Keratinocyte (primary cell): ENCODE measurements around the gene CADM2. TPM values are rescaled to one million over a fixed set of nuclear protein-coding genes. Genes with fewer than 3 reads are reported as not detected.

Source experiments
- DNase-seq: peaks from one replicate; pipeline ENCODE4 v3.0.0-alpha.2; 2011; ENCODE audit warnings: low read depth, missing footprints, low spot score
- FAIRE-seq: peaks from 2 replicates; lab custom pipeline; 2011; peaks lifted over from hg19 to GRCh38; lab: Jason Lieb, UNC
- H2AFZ ChIP-seq: 2 replicates; pipeline ENCODE4 v1.6.0; 2012; ENCODE audit warnings: low read length, control low read depth, inconsistent platforms; ENCODE audit not compliant: control insufficient read depth
- H3K27ac ChIP-seq: 2 replicates; pipeline ENCODE4 v1.5.1; 2011; ENCODE audit warnings: low read length; ENCODE audit not compliant: control insufficient read depth, insufficient read depth
- H3K27me3 ChIP-seq: 3 replicates; pipeline ENCODE4 v1.6.0; 2011; ENCODE audit warnings: low read length; ENCODE audit not compliant: control insufficient read depth, insufficient read depth; ENCODE audit errors: extremely low read depth
- H3K36me3 ChIP-seq, 2 experiments: 2 replicates in 1 of 2; 3 replicates in 1 of 2; pipeline ENCODE4 v1.5.1; 2011; ENCODE audit warnings: low read length in 2 of 2, mild to moderate bottlenecking in 1 of 2; ENCODE audit not compliant: control insufficient read depth in 2 of 2, insufficient read depth in 2 of 2; ENCODE audit errors: extremely low read depth in 1 of 2
- H3K4me1 ChIP-seq: 3 replicates; pipeline ENCODE4 v1.5.1; 2011; ENCODE audit warnings: low read length; ENCODE audit not compliant: control insufficient read depth, insufficient read depth; ENCODE audit errors: extremely low read depth
- H3K4me2 ChIP-seq: 3 replicates; pipeline ENCODE4 v1.6.0; 2011; ENCODE audit warnings: low read depth, low read length; ENCODE audit not compliant: control insufficient read depth, insufficient read depth; ENCODE audit errors: extremely low read depth
- H3K4me3 ChIP-seq, 3 experiments: fragments of 200-600 bp in 1 of 3; sonication (generic) in 1 of 3; 2 replicates in 2 of 3; 3 replicates in 1 of 3; pipeline ENCODE4 v1.5.1; 2011 to 2016; ENCODE audit warnings: low read length in 3 of 3, mild to moderate bottlenecking in 3 of 3, control low read depth in 2 of 3, inconsistent platforms in 1 of 3, low read depth in 1 of 3, mixed read lengths in 1 of 3, mixed run types in 1 of 3, moderate library complexity in 1 of 3; ENCODE audit not compliant: control insufficient read depth in 2 of 3, insufficient read depth in 2 of 3; ENCODE audit errors: extremely low read depth in 1 of 3
- H3K79me2 ChIP-seq: 2 replicates; pipeline ENCODE4 v1.6.0; 2012; ENCODE audit warnings: low read length; ENCODE audit not compliant: control insufficient read depth, insufficient read depth
- H3K9ac ChIP-seq: 3 replicates; pipeline ENCODE4 v1.6.0; 2011; ENCODE audit warnings: low read length; ENCODE audit not compliant: control insufficient read depth, insufficient read depth; ENCODE audit errors: extremely low read depth
- H3K9me1 ChIP-seq: 3 replicates; pipeline ENCODE4 v1.6.0; 2011; ENCODE audit warnings: low read length; ENCODE audit not compliant: control insufficient read depth, insufficient read depth; ENCODE audit errors: extremely low read depth
- H3K9me3 ChIP-seq: 2 replicates; pipeline ENCODE4 v1.5.1; 2012; ENCODE audit warnings: low read depth, low read length; ENCODE audit not compliant: control insufficient read depth
- H4K20me1 ChIP-seq: 3 replicates; pipeline ENCODE4 v1.6.0; 2011; ENCODE audit warnings: low read length; ENCODE audit not compliant: control insufficient read depth, insufficient read depth; ENCODE audit errors: extremely low read depth
- EZH2 ChIP-seq: IDR thresholded peaks from one replicate; pipeline ENCODE4 v1.6.1; 2012; ENCODE audit warnings: inconsistent platforms, mild to moderate bottlenecking, low read length, moderate library complexity
- dilution Hi-C: fragments of 300-500 bp; cut with MboI; formaldehyde crosslinking; loops from one replicate; pipeline ENCODE4 v1.7.0; 2020; ENCODE audit warnings: low sequenced_read_pairs; ENCODE audit not compliant: extremely low pct_ligation_motif_present
- polyA plus RNA-seq, 5 experiments: library from polyadenylated mRNA; depleted of rRNA in 3 of 5; stranded (reverse) in 3 of 5; stranded (forward) in 1 of 5; unstranded in 1 of 5; fragments of >200 nt; gene quantifications; 1 replicate in 1 of 5; 2 replicates in 3 of 5; 3 replicates in 1 of 5; pipeline versions ENCODE4 v1.2.1 to v1.2.3, GENCODE V29; 2011 to 2012; ENCODE audit warnings: missing spikeins in 2 of 5, low read depth in 1 of 5, low replicate concordance in 1 of 5
- TF ChIP-seq, protein P1 (sequence below), 3 experiments: IDR thresholded peaks in 1 of 3; conservative IDR thresholded peaks in 1 of 3; optimal IDR thresholded peaks in 1 of 3; 2 replicates in 2 of 3; 3 replicates in 1 of 3; pipeline versions ENCODE3 to v1.5.1; 2011; ENCODE audit warnings: low read length in 3 of 3, mild to moderate bottlenecking in 3 of 3, moderate library complexity in 2 of 3, control low read depth in 1 of 3, inconsistent platforms in 1 of 3; ENCODE audit not compliant: insufficient read depth in 2 of 3; ENCODE audit errors: extremely low read depth in 1 of 3

The CADM2 gene
- polyA plus RNA-seq, 1 donor (not counting 4 experiments of a cell fraction or from before 2014, with no cell fraction given) = not detected

DNA sequence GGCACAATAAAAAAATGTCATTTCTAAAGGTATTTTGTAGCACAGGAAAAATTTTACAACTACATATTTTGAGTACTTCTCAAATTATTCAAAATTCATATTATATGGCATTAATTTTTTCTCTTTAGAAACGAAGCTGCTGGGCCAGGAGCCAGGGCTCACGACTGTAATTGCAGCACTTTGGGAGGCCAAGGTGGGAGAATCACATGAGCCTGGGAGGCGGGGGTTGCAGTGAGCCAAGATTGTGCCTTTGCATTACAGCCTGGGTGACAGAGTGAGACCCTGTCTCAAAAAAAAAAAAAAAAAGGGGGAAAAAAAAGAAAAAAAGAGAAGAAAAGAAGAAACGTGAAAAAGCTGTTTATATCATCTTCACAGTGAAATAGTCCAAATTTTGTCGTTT, 62.0 kb downstream of the CADM2 start:
- no peaks in the 10 kb centered on the region for H3K36me3 ChIP-seq
- no peak overlapping the region for H2AFZ ChIP-seq
- FAIRE-seq = no peak
- dilution Hi-C loops = no loop called here
- H3K27me3 ChIP-seq = no peaks in the 10 kb centered on the region
- H3K9me1 ChIP-seq = no peaks in the 10 kb centered on the region
- TF ChIP-seq EZH2 = no peak
- TF ChIP-seq, protein P1, sequence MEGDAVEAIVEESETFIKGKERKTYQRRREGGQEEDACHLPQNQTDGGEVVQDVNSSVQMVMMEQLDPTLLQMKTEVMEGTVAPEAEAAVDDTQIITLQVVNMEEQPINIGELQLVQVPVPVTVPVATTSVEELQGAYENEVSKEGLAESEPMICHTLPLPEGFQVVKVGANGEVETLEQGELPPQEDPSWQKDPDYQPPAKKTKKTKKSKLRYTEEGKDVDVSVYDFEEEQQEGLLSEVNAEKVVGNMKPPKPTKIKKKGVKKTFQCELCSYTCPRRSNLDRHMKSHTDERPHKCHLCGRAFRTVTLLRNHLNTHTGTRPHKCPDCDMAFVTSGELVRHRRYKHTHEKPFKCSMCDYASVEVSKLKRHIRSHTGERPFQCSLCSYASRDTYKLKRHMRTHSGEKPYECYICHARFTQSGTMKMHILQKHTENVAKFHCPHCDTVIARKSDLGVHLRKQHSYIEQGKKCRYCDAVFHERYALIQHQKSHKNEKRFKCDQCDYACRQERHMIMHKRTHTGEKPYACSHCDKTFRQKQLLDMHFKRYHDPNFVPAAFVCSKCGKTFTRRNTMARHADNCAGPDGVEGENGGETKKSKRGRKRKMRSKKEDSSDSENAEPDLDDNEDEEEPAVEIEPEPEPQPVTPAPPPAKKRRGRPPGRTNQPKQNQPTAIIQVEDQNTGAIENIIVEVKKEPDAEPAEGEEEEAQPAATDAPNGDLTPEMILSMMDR (optimal IDR thresholded peaks at IDR 0.05 in 1 of 3, IDR thresholded peaks at IDR 0.05 in 1 of 3, conservative IDR thresholded peaks at IDR 0.05 in 1 of 3; ENCODE audit: extremely low read depth in 1 of 3, insufficient read depth in 2 of 3, low read length in 3 of 3) = no peak
- no peak overlapping the region for H3K4me2 ChIP-seq
- no peaks in the 10 kb centered on the region for H3K9me3 ChIP-seq
- no peak overlapping the region for H3K27ac ChIP-seq
- no peak for DNase-seq
- no peaks in the 10 kb centered on the region for H4K20me1 ChIP-seq
- no peaks in the 10 kb centered on the region for H3K79me2 ChIP-seq
- H3K9ac ChIP-seq = no peak overlapping the region
- H3K4me1 ChIP-seq = no peaks in the 10 kb centered on the region
- no peak overlapping the region for H3K4me3 ChIP-seq

GRCh38 chr3:85030052-85030451, 71.3 kb downstream of the CADM2 start:
- dilution Hi-C loops = no loop called here
- Histone ChIP-seq H3K79me2 (no peaks in the 10 kb centered on the region), H3K27me3 (no peaks in the 10 kb centered on the region), H3K4me2 (no peak overlapping the region), H3K36me3 (no peaks in the 10 kb centered on the region), H3K27ac (no peak overlapping the region), H2AFZ (no peak overlapping the region), H3K9ac (no peak overlapping the region), H3K4me1 (no peaks in the 10 kb centered on the region), H3K9me1 (no peaks in the 10 kb centered on the region), H4K20me1 (no peaks in the 10 kb centered on the region), H3K9me3 (no peaks in the 10 kb centered on the region), H3K4me3 (no peak overlapping the region)
- no peak for TF ChIP-seq EZH2
- TF ChIP-seq, protein P1 (optimal IDR thresholded peaks at IDR 0.05 in 1 of 3, IDR thresholded peaks at IDR 0.05 in 1 of 3, conservative IDR thresholded peaks at IDR 0.05 in 1 of 3; ENCODE audit: extremely low read depth in 1 of 3, insufficient read depth in 2 of 3, low read length in 3 of 3) = no peak
- DNase-seq (no peak), FAIRE-seq (no peak)
